VCaP (cell line): ENCODE data around the gene SMPX.

Source experiments
- H3K27ac ChIP-seq: fragments of 450-650 bp; 2 replicates; pipeline ENCODE4 v1.5.1; 2017
- CTCF ChIP-seq: fragments of 450-650 bp; conservative IDR thresholded peaks from 2 replicates; pipeline ENCODE4 v1.5.1; 2017; ENCODE audit warnings: mild to moderate bottlenecking, moderate library complexity

Gene SMPX

GRCh38 chrX:21735038-21735767 lies 22.7 kb downstream of the SMPX start:
- TF ChIP-seq CTCF, result no peak
- peak overlapping the region; percentile 63; the same call in 1 of the 2 replicates for H3K27ac ChIP-seq

GRCh38 chrX:21734175-21734574 lies 23.7 kb downstream of the SMPX start:
- no peak for TF ChIP-seq CTCF
- peak overlapping the region; percentile 63 for H3K27ac ChIP-seq

GRCh38 chrX:21733705-21734104 lies 24.2 kb downstream of the SMPX start:
- peak overlapping the region; percentile 63 for H3K27ac ChIP-seq
- no peak for TF ChIP-seq CTCF

- H3K27ac ChIP-seq, result no peak overlapping the region
- TF ChIP-seq CTCF, result no peak
Measured at GRCh38 chrX:21730026-21730425, 27.9 kb downstream of the SMPX start.

GRCh38 chrX:21728276-21728968 lies 29.5 kb downstream of the SMPX start:
- TF ChIP-seq CTCF, result no peak
- H3K27ac ChIP-seq, result no peak overlapping the region

GRCh38 chrX:21725916-21726315 lies 32.0 kb downstream of the SMPX start:
- H3K27ac ChIP-seq, result no peak overlapping the region
- TF ChIP-seq CTCF, result no peak

GRCh38 chrX:21725496-21725895 lies 32.4 kb downstream of the SMPX start:
- TF ChIP-seq CTCF, result peak; percentile 77
- H3K27ac ChIP-seq, result no peak overlapping the region
